GM12878 (cell line): ENCODE measurements around the gene KCNK4. TPM values are rescaled to one million over a fixed set of nuclear protein-coding genes. Genes with fewer than 3 reads are reported as not detected.

Experiments used
- ATAC-seq: fragments of 200-7000 bp; cut with Tn5 transposase; 3 replicates; pipeline ENCODE4 v1.9.1; 2020; ENCODE audit warnings: mild to moderate bottlenecking, moderate library complexity
- BruUV-seq: library from RNA; stranded (reverse); fragments of 400-500 nt; replicated peaks from 2 replicates; lab custom pipeline; 2021; lab: Mats Ljungman, UMichigan
- CTCF ChIA-PET: fragments of 300-600 bp; sonication (Branson Sonifier 250); formaldehyde crosslinking; extraction: SDS; loops from one replicate; lab custom pipeline; 2021; ENCODE audit warnings: inconsistent platforms; lab: Yijun Ruan, JAX
- POLR2A ChIA-PET: fragments of 350-600 bp; formaldehyde crosslinking; extraction: SDS; loops from one replicate; lab custom pipeline; 2021; ENCODE audit warnings: inconsistent platforms; lab: Charles Lee
- RAD21 ChIA-PET: fragments of 300-600 bp; sonication (Branson Sonifier 250); formaldehyde crosslinking; loops from one replicate; lab custom pipeline; 2023; ENCODE audit warnings: antibody characterized with exemption; ENCODE audit not compliant: unreplicated experiment; lab: Charles Lee
- SMC1A ChIA-PET: fragments of 300-600 bp; sonication (Branson Sonifier 250); formaldehyde crosslinking; loops from one replicate; lab custom pipeline; 2023; ENCODE audit not compliant: unreplicated experiment, uncharacterized antibody; lab: Charles Lee
- DNase-seq: peaks from one replicate; pipeline ENCODE4 v3.0.0-alpha.2; 2011; ENCODE audit warnings: low read depth, low spot score
- FAIRE-seq: peaks from 3 replicates; lab custom pipeline; 2011; peaks lifted over from hg19 to GRCh38; lab: Jason Lieb, UNC
- H2AFZ ChIP-seq: 2 replicates; pipeline ENCODE4 v1.6.0; 2011; ENCODE audit warnings: low read depth, low read length, control low read depth; ENCODE audit not compliant: control insufficient read depth
- H3K27ac ChIP-seq: 2 replicates; pipeline ENCODE4 v1.5.1; 2011; ENCODE audit warnings: control low read depth; ENCODE audit not compliant: control insufficient read depth, insufficient read depth
- H3K27me3 ChIP-seq, 2 experiments: replicated peaks in 1 of 2; 2 replicates each; pipeline versions ENCODE4 v1.6.0 to v1.6.1; 2011; ENCODE audit warnings: low read length in 1 of 2; ENCODE audit not compliant: control insufficient read depth in 2 of 2, insufficient read depth in 2 of 2
- H3K36me3 ChIP-seq, 2 experiments: 2 replicates each; pipeline ENCODE4 v1.5.1; 2011; ENCODE audit warnings: low read length in 1 of 2; ENCODE audit not compliant: control insufficient read depth in 2 of 2, insufficient read depth in 2 of 2
- H3K4me1 ChIP-seq: 2 replicates; pipeline ENCODE4 v1.6.1; 2011; ENCODE audit warnings: mild to moderate bottlenecking, low read length, moderate library complexity, mixed read lengths; ENCODE audit not compliant: control insufficient read depth, insufficient read depth
- H3K4me2 ChIP-seq: 2 replicates; pipeline ENCODE4 v1.6.0; 2011; ENCODE audit warnings: control low read depth; ENCODE audit not compliant: control insufficient read depth, insufficient read depth
- H3K4me3 ChIP-seq: fragments of 200-600 bp; sonication (generic); 2 replicates; pipeline ENCODE4 v1.5.1; 2016
- H3K79me2 ChIP-seq: 2 replicates; pipeline ENCODE4 v1.6.0; 2011; ENCODE audit warnings: low read length; ENCODE audit not compliant: control insufficient read depth, insufficient read depth
- H3K9ac ChIP-seq: 2 replicates; pipeline ENCODE4 v1.8.0; 2011; ENCODE audit warnings: low read length, control low read depth, mixed read lengths; ENCODE audit not compliant: control insufficient read depth, insufficient read depth
- H3K9me3 ChIP-seq: replicated peaks from 3 replicates; pipeline ENCODE4 v1.5.1; 2011; ENCODE audit warnings: mild to moderate bottlenecking, low read length; ENCODE audit not compliant: control insufficient read depth, insufficient read depth
- H4K20me1 ChIP-seq: 2 replicates; pipeline ENCODE4 v1.6.0; 2011; ENCODE audit not compliant: control insufficient read depth, insufficient read depth
- BHLHE40 ChIP-seq, 2 experiments: fragments of 450-650 bp in 1 of 2; IDR thresholded peaks; 2 replicates each; pipeline ENCODE4 v1.6.1; 2011 to 2017; ENCODE audit warnings: low read depth in 2 of 2, borderline replicate concordance in 1 of 2, improper control_type of control experiment in 1 of 2, low read length in 1 of 2, mild to moderate bottlenecking in 1 of 2
- CBFB ChIP-seq: IDR thresholded peaks from 2 replicates; pipeline ENCODE4 v1.6.1; 2016; ENCODE audit warnings: antibody characterized with exemption, low read depth
- CHD4 ChIP-seq: fragments of 200-600 bp; sonication (generic); IDR thresholded peaks from 2 replicates; pipeline ENCODE4 v1.6.1; 2016; ENCODE audit warnings: mild to moderate bottlenecking
- FOXK2 ChIP-seq: fragments of 450-650 bp; IDR thresholded peaks from 2 replicates; pipeline ENCODE4 v1.6.1; 2017; ENCODE audit warnings: mild to moderate bottlenecking, moderate library complexity
- GABPA ChIP-seq: IDR thresholded peaks from 2 replicates; pipeline ENCODE4 v1.6.1; 2014; ENCODE audit warnings: antibody characterized with exemption, low read depth, mild to moderate bottlenecking, inconsistent platforms
- NBN ChIP-seq: fragments of 450-650 bp; IDR thresholded peaks from 2 replicates; pipeline ENCODE4 v1.6.1; 2016
- NFIC ChIP-seq: IDR thresholded peaks from 2 replicates; pipeline ENCODE4 v1.6.1; 2012; ENCODE audit warnings: low read depth, mild to moderate bottlenecking, inconsistent platforms, low read length, moderate library complexity
- PRDM15 ChIP-seq: fragments of 450-650 bp; formaldehyde crosslinking; IDR thresholded peaks from 2 replicates; pipeline ENCODE4 v1.4.0; 2020; ENCODE audit warnings: mild to moderate bottlenecking, moderate library complexity
- RB1 ChIP-seq: fragments of 450-650 bp; formaldehyde crosslinking; IDR thresholded peaks from 2 replicates; pipeline ENCODE4 v1.6.1; 2017; ENCODE audit warnings: mild to moderate bottlenecking, borderline replicate concordance
- RELA ChIP-seq: fragments of 450-650 bp; IDR thresholded peaks from 2 replicates; pipeline ENCODE4 v1.8.0; 2014; ENCODE audit warnings: borderline replicate concordance; ENCODE audit not compliant: partially characterized antibody
- STAT3 ChIP-seq: IDR thresholded peaks from 2 replicates; pipeline ENCODE4 v1.6.1; 2011; ENCODE audit warnings: low read depth, low read length, improper control_type of control experiment
- YY1 ChIP-seq: IDR thresholded peaks from 2 replicates; pipeline ENCODE4 v1.6.1; 2011; ENCODE audit warnings: low read depth, mild to moderate bottlenecking, low read length
- WGBS: methylation state at CpG from one replicate; pipeline ENCODE4 v1.1.6; 2016; ENCODE audit warnings: low lambda C conversion rate; ENCODE audit not compliant: insufficient replicate concordance, insufficient coverage; ENCODE audit errors: missing lambda C conversion rate; 5-methylcytosine and 5-hydroxymethylcytosine counted together
- in situ Hi-C: fragments of 300-500 bp; cut with MboI; formaldehyde crosslinking; loops from 9 replicates; pipeline ENCODE4 v1.14.3; 2018; ENCODE audit warnings: mixed read lengths
- intact Hi-C: fragments of 100-400 bp; cut with micrococcal nuclease; formaldehyde crosslinking; loops from one replicate; pipeline ENCODE4 v1.14.2; 2022; ENCODE audit not compliant: unreplicated experiment
- polyA plus RNA-seq, 11 experiments: library from polyadenylated mRNA; depleted of rRNA in 4 of 11; unstranded in 6 of 11; stranded (reverse) in 5 of 11; fragments of >200 nt; fragmentation: Nextera tagmentation in 4 of 11; fragmentation: Illumina TruSeq in 1 of 11; extraction: Ambion mirVana in 4 of 11; extraction: Trizol in 1 of 11; gene quantifications; 1 replicate in 1 of 11; 2 replicates in 10 of 11; pipeline versions ENCODE4 v1.2.1 to v1.2.3, GENCODE V29; 2011 to 2016; ENCODE audit warnings: inconsistent platforms in 2 of 11, missing spikeins in 2 of 11, low read depth in 1 of 11
- total RNA-seq, 4 experiments: library from RNA; depleted of rRNA in 3 of 4; stranded (reverse); fragments of >200 nt in 3 of 4; fragmentation: Illumina TruSeq in 1 of 4; extraction: Trizol in 1 of 4; gene quantifications; 2 replicates each; pipeline versions ENCODE4 v1.2.1 to v1.2.3, GENCODE V29; 2013 to 2021
- TF ChIP-seq, protein P1 (sequence below): fragments of 450-650 bp; IDR thresholded peaks from 2 replicates; pipeline ENCODE4 v1.6.1; 2018; ENCODE audit warnings: mild to moderate bottlenecking, low read depth, moderate library complexity; ENCODE audit not compliant: partially characterized antibody

Gene KCNK4
- total and polyA plus RNA-seq, 10 of the 15 experiments (the other 5 are each of a cell fraction or from before 2014, with no cell fraction given) = 0.04 TPM; not detected in 9

GRCh38 chr11:64281957-64282770 lies 8.9 kb upstream of the KCNK4 start (continued):
- no peak for TF ChIP-seq CHD4
- no peak for TF ChIP-seq FOXK2
- TF ChIP-seq NFIC = no peak
- TF ChIP-seq NBN = no peak

DNA sequence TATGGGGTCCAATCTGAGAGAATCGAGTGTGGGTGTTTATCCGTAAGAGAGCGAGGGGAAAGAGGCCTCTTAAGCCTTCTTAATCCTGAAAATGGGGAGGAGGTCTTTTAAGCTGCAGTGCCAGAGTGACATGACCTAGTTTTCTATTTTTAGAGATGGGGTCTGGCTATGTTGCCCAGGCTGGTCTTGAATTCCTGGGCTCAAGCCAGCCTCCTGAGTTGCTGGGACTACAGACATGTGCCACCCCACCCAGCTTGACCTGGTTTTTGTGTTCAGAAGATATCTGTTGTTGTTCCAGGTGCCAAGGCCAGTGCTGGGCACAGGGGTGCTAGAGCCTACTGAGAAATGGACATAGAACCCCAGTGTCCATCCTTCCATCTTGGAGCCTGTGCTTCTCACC lies 8.0 kb upstream of the KCNK4 start:
- Histone ChIP-seq H3K4me1 (peaks cover 7% of the 10 kb centered on the region), H3K27me3 (no peaks in the 10 kb centered on the region), H3K9ac (no peak overlapping the region), H3K4me2 (no peak overlapping the region), H3K9me3 (no peaks in the 10 kb centered on the region), H3K27ac (no peak overlapping the region), H2AFZ (no peak overlapping the region), H3K36me3 (peaks cover 0 to 2% of the 10 kb centered on the region in 2 experiments; a peak in 2 of 4 replicates), H3K79me2 (peaks cover 15% of the 10 kb centered on the region), H4K20me1 (no peaks in the 10 kb centered on the region; the same call in 1 of the 2 replicates), H3K4me3 (0 out of 2 replicates have a peak overlapping the region, but pooled peaks have one; percentile 86)
- in situ Hi-C loops (no loop called here), intact Hi-C loops (no loop called here)
- SMC1A ChIA-PET = interaction anchor here (1.4 to 3.5 kb wide), 5 partner anchors 11 to 77 kb away, joined by 5 to 16 read pairs (median 7); partner anchors contain the start of genes CATSPERZ, FERMT3, PRDX5 and TRMT112
- RAD21 ChIA-PET = interaction anchor here (0.7 to 2.7 kb wide), 5 partner anchors 12 to 72 kb away, joined by 3 to 10 read pairs (median 3); partner anchors contain the start of gene CATSPERZ
- ATAC-seq (no peak), DNase-seq (no peak), FAIRE-seq (no peak)
- CTCF ChIA-PET = interaction anchor here (0.6 to 5.5 kb wide), 7 partner anchors 9 to 77 kb away, joined by 3 to 46 read pairs (median 4); partner anchors contain the start of genes CATSPERZ, ESRRA, FERMT3 and PLCB3
- no TSS peak for BruUV-seq
- POLR2A ChIA-PET = interaction anchor here (0.6 to 6.2 kb wide), 5 partner anchors 12 to 102 kb away, joined by 3 to 92 read pairs (median 9); partner anchors contain the start of genes FERMT3, PRDX5 and TRMT112
- 100% methylated on average over 3 of the region's 3 CpGs for WGBS
- no peak for TF ChIP-seq CBFB
- TF ChIP-seq BHLHE40 (IDR thresholded peaks at IDR 0.05; ENCODE audit: borderline replicate concordance in 1 of 2, low read depth in 2 of 2, low read length in 1 of 2) = no peak
- TF ChIP-seq, protein P1, sequence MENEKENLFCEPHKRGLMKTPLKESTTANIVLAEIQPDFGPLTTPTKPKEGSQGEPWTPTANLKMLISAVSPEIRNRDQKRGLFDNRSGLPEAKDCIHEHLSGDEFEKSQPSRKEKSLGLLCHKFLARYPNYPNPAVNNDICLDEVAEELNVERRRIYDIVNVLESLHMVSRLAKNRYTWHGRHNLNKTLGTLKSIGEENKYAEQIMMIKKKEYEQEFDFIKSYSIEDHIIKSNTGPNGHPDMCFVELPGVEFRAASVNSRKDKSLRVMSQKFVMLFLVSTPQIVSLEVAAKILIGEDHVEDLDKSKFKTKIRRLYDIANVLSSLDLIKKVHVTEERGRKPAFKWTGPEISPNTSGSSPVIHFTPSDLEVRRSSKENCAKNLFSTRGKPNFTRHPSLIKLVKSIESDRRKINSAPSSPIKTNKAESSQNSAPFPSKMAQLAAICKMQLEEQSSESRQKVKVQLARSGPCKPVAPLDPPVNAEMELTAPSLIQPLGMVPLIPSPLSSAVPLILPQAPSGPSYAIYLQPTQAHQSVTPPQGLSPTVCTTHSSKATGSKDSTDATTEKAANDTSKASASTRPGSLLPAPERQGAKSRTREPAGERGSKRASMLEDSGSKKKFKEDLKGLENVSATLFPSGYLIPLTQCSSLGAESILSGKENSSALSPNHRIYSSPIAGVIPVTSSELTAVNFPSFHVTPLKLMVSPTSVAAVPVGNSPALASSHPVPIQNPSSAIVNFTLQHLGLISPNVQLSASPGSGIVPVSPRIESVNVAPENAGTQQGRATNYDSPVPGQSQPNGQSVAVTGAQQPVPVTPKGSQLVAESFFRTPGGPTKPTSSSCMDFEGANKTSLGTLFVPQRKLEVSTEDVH = no peak
- TF ChIP-seq PRDM15 (CRISPR knock-in tag) = no peak
- TF ChIP-seq GABPA = no peak
- no peak for TF ChIP-seq STAT3
- TF ChIP-seq RB1 = no peak
- TF ChIP-seq RELA = no peak
- no peak for TF ChIP-seq YY1
